Measurements from ENCODE around the gene RAB10.
A peak's percentile ranks its signal among the peaks of the same experiment; 100 is the strongest.

Gene RAB10

GRCh38 chr2:26173776-26174482 lies 140.0 kb downstream of the RAB10 start:
- no peak for TF ChIP-seq TAF1 (IDR thresholded peaks at IDR 0.05; ENCODE audit: low read depth, low read length)
- TF ChIP-seq PAX5 (IDR thresholded peaks at IDR 0.05; ENCODE audit: insufficient read depth, low read length, severe bottlenecking): no peak
- no peak for TF ChIP-seq POLR2AphosphoS5 (IDR thresholded peaks at IDR 0.05; ENCODE audit: low read depth, low read length)
- no peak for TF ChIP-seq POU2F2 (IDR thresholded peaks at IDR 0.05; ENCODE audit: low read depth, low read length)
- no peak for TF ChIP-seq SPI1 (IDR thresholded peaks at IDR 0.05; ENCODE audit: low read depth, low read length)
- TF ChIP-seq POLR2A (IDR thresholded peaks at IDR 0.05; ENCODE audit: low read depth, low read length): no peak
- DNase-seq (ENCODE audit: insufficient read length, low spot score) (no peak), FAIRE-seq (no peak)

- FAIRE-seq: peak; percentile 64
Measured at GRCh38 chr2:26174691-26175465, 141.0 kb downstream of the RAB10 start.

GRCh38 chr2:26175466-26176278 lies 141.8 kb downstream of the RAB10 start:
- TF ChIP-seq SPI1 (IDR thresholded peaks at IDR 0.05; ENCODE audit: low read depth, low read length) (no peak), POLR2AphosphoS5 (IDR thresholded peaks at IDR 0.05; ENCODE audit: low read depth, low read length) (no peak), POLR2A (IDR thresholded peaks at IDR 0.05; ENCODE audit: low read depth, low read length) (no peak), POU2F2 (IDR thresholded peaks at IDR 0.05; ENCODE audit: low read depth, low read length) (no peak), TAF1 (IDR thresholded peaks at IDR 0.05; ENCODE audit: low read depth, low read length) (no peak), PAX5 (IDR thresholded peaks at IDR 0.05; ENCODE audit: insufficient read depth, low read length, severe bottlenecking) (no peak)
- no peak for DNase-seq (ENCODE audit: insufficient read length, low spot score)
- FAIRE-seq: no peak

More at GRCh38 chr2:26174691-26175465, 141.0 kb downstream of the RAB10 start:
- TF ChIP-seq POLR2AphosphoS5 (IDR thresholded peaks at IDR 0.05; ENCODE audit: low read depth, low read length) (no peak), SPI1 (IDR thresholded peaks at IDR 0.05; ENCODE audit: low read depth, low read length) (no peak), PAX5 (IDR thresholded peaks at IDR 0.05; ENCODE audit: insufficient read depth, low read length, severe bottlenecking) (no peak), TAF1 (IDR thresholded peaks at IDR 0.05; ENCODE audit: low read depth, low read length) (no peak), POLR2A (IDR thresholded peaks at IDR 0.05; ENCODE audit: low read depth, low read length) (no peak), POU2F2 (IDR thresholded peaks at IDR 0.05; ENCODE audit: low read depth, low read length) (no peak)
- DNase-seq (ENCODE audit: insufficient read length, low spot score): no peak

GRCh38 chr2:26176279-26176615 lies 142.4 kb downstream of the RAB10 start:
- DNase-seq (ENCODE audit: insufficient read length, low spot score) (no peak), FAIRE-seq (no peak)
- TF ChIP-seq POLR2A (IDR thresholded peaks at IDR 0.05; ENCODE audit: low read depth, low read length) (no peak), PAX5 (IDR thresholded peaks at IDR 0.05; ENCODE audit: insufficient read depth, low read length, severe bottlenecking) (no peak), POLR2AphosphoS5 (IDR thresholded peaks at IDR 0.05; ENCODE audit: low read depth, low read length) (no peak), POU2F2 (IDR thresholded peaks at IDR 0.05; ENCODE audit: low read depth, low read length) (no peak), SPI1 (IDR thresholded peaks at IDR 0.05; ENCODE audit: low read depth, low read length) (no peak)

- FAIRE-seq (no peak), DNase-seq (ENCODE audit: insufficient read length, low spot score) (no peak)
- no peak for TF ChIP-seq PAX5 (IDR thresholded peaks at IDR 0.05; ENCODE audit: insufficient read depth, low read length, severe bottlenecking)
- TF ChIP-seq POU2F2 (IDR thresholded peaks at IDR 0.05; ENCODE audit: low read depth, low read length): no peak
- no peak for TF ChIP-seq POLR2A (IDR thresholded peaks at IDR 0.05; ENCODE audit: low read depth, low read length)
- TF ChIP-seq POLR2AphosphoS5 (IDR thresholded peaks at IDR 0.05; ENCODE audit: low read depth, low read length): no peak
- TF ChIP-seq SPI1 (IDR thresholded peaks at IDR 0.05; ENCODE audit: low read depth, low read length): no peak
- no peak for TF ChIP-seq TAF1 (IDR thresholded peaks at IDR 0.05; ENCODE audit: low read depth, low read length)
Measured at GRCh38 chr2:26177122-26177521, 143.2 kb downstream of the RAB10 start.

- no peak for DNase-seq (ENCODE audit: insufficient read length, low spot score)
- no peak for FAIRE-seq
- TF ChIP-seq PAX5 (IDR thresholded peaks at IDR 0.05; ENCODE audit: insufficient read depth, low read length, severe bottlenecking): no peak
- TF ChIP-seq POU2F2 (IDR thresholded peaks at IDR 0.05; ENCODE audit: low read depth, low read length): no peak
- no peak for TF ChIP-seq TAF1 (IDR thresholded peaks at IDR 0.05; ENCODE audit: low read depth, low read length)
- TF ChIP-seq POLR2A (IDR thresholded peaks at IDR 0.05; ENCODE audit: low read depth, low read length): no peak
- no peak for TF ChIP-seq SPI1 (IDR thresholded peaks at IDR 0.05; ENCODE audit: low read depth, low read length)
- no peak for TF ChIP-seq POLR2AphosphoS5 (IDR thresholded peaks at IDR 0.05; ENCODE audit: low read depth, low read length)
Measured at GRCh38 chr2:26178246-26178645, 144.4 kb downstream of the RAB10 start.

- peak; percentile 48 for FAIRE-seq
- no peak for DNase-seq (ENCODE audit: insufficient read length, low spot score)
- no peak for TF ChIP-seq POU2F2 (IDR thresholded peaks at IDR 0.05; ENCODE audit: low read depth, low read length)
- no peak; the same call in 1 of the 2 replicates for TF ChIP-seq SPI1 (IDR thresholded peaks at IDR 0.05; ENCODE audit: low read depth, low read length)
- no peak for TF ChIP-seq POLR2A (IDR thresholded peaks at IDR 0.05; ENCODE audit: low read depth, low read length)
- TF ChIP-seq TAF1 (IDR thresholded peaks at IDR 0.05; ENCODE audit: low read depth, low read length): no peak
- TF ChIP-seq PAX5 (IDR thresholded peaks at IDR 0.05; ENCODE audit: insufficient read depth, low read length, severe bottlenecking): no peak
- no peak for TF ChIP-seq POLR2AphosphoS5 (IDR thresholded peaks at IDR 0.05; ENCODE audit: low read depth, low read length)
Measured at GRCh38 chr2:26178746-26179436, 145.0 kb downstream of the RAB10 start.

- DNase-seq (ENCODE audit: insufficient read length, low spot score) (no peak), FAIRE-seq (no peak)
- TF ChIP-seq SPI1 (IDR thresholded peaks at IDR 0.05; ENCODE audit: low read depth, low read length): no peak
- no peak for TF ChIP-seq POLR2AphosphoS5 (IDR thresholded peaks at IDR 0.05; ENCODE audit: low read depth, low read length)
- TF ChIP-seq POU2F2 (IDR thresholded peaks at IDR 0.05; ENCODE audit: low read depth, low read length): no peak
- no peak for TF ChIP-seq POLR2A (IDR thresholded peaks at IDR 0.05; ENCODE audit: low read depth, low read length)
- TF ChIP-seq TAF1 (IDR thresholded peaks at IDR 0.05; ENCODE audit: low read depth, low read length): no peak
- no peak for TF ChIP-seq PAX5 (IDR thresholded peaks at IDR 0.05; ENCODE audit: insufficient read depth, low read length, severe bottlenecking)
Measured at GRCh38 chr2:26179446-26179913, 145.6 kb downstream of the RAB10 start.

All from GM12891 (cell line).